ENCODE data around the gene NKX1-1.

NKX1-1 gene

DNA sequence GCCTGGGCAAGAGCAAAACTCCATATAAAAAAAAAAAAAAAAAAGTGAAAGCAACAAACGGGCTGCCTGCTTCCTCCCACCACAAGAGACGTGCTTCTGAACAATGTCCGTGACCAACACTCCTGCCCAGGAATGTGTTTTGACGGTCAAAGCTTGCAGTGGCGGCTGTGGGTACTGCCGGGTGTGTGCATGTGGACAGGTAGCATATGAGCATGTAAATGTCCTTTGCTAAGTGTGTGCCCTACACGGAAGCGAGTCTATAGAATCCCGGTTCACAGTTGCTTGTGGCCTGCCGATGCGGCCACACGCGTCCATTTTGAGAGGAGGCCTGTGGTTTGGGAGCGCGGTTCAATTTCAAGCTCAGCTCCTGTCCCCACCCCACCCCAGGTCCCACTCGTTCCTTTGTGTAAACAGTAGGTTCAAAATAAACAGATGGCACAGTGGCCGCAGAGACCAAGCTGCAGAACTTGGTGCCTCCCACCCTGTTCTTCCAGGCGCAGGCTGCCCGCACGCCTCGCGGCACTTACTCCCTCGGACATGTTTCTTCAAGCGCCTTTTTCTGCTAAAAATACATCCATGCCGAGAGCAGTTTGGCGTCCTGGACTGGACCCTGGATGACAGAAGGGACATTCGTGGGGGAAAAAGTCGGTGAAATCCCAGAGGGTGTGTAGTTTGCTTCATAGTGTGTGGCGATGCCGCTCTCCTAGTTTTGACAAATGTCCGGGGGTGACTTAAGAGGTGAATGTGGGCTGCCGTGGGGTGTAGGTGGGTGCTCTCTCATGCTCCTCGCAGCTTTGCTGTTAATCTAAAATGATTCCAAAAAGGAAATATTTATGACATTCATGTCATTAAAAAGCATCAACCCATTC is 11.5 kb upstream of the NKX1-1 start:
- FAIRE-seq (no peak), DNase-seq (ENCODE audit: insufficient read length, low spot score) (no peak)
- no peak for TF ChIP-seq SPI1 (IDR thresholded peaks at IDR 0.05; ENCODE audit: low read depth, low read length)
- no peak for TF ChIP-seq TAF1 (IDR thresholded peaks at IDR 0.05; ENCODE audit: low read depth, low read length)
- no peak for TF ChIP-seq POLR2AphosphoS5 (IDR thresholded peaks at IDR 0.05; ENCODE audit: low read depth, low read length)
- no peak for TF ChIP-seq POLR2A (IDR thresholded peaks at IDR 0.05; ENCODE audit: low read depth, low read length)

DNA sequence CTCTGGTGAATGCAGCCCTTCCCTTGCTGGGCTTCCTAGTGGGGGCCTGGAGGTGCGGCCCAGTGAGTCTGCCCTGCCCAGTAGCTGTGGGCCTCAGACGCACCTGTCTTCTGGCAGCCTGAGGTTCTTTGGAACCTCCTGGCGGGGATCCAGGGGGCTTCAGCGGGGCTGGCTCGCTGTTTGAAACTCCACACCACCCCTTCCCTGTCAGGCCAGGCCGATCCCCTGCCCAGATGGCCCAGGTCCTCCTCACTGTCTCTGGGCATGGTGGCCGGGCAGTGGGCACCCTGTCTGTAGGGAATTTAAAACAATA is 10.7 kb upstream of the NKX1-1 start:
- no peak for TF ChIP-seq POLR2AphosphoS5 (IDR thresholded peaks at IDR 0.05; ENCODE audit: low read depth, low read length)
- no peak for TF ChIP-seq TAF1 (IDR thresholded peaks at IDR 0.05; ENCODE audit: low read depth, low read length)
- no peak for FAIRE-seq

DNA sequence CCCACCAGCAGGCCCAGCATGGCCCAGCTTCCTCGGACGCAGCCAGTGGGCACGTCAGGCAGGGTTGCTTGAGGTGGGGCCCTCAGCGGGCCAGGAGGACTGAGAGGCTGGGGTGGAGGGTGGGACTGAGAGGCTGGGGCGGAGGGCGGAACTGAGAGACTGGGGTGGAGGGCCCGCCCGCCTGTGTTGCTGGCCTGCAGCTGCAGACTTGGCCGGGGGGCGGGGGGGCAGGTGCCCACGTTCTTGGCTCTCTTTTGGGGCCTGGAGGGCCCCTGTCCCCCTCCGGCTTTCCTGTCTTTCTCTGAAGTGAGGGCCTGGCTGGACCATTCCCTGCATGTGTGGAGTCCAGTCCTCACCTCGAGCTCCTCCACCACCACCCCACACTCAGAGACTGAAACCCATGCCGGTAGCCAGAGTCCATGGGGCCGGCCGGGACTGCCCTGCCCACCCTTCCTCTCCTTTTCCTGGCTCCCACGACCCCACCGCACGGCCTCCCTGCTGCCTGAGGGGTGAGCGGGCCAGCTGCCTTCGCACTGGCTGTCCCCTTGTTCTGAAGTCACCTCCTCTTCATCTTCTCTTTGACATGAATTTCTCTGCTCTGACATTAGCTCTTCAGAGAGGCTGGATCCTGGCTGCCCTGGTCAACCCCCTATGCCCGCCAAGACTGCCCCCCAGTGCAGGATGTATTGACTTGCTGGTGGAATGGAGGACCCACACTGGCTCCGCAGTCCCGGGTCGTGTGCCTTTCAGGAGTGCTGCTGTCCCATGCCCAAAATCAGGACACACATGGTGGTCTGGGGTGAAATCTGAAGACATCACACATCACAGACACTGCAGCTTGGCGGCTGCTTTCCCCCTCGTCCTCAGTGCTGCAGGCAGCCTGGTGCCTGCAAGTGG is 10.1 kb upstream of the NKX1-1 start:
- TF ChIP-seq POU2F2 (IDR thresholded peaks at IDR 0.05; ENCODE audit: low read depth, low read length) (no peak), SPI1 (IDR thresholded peaks at IDR 0.05; ENCODE audit: low read depth, low read length) (no peak), TAF1 (IDR thresholded peaks at IDR 0.05; ENCODE audit: low read depth, low read length) (no peak), POLR2AphosphoS5 (IDR thresholded peaks at IDR 0.05; ENCODE audit: low read depth, low read length) (no peak), POLR2A (IDR thresholded peaks at IDR 0.05; ENCODE audit: low read depth, low read length) (no peak), PAX5 (IDR thresholded peaks at IDR 0.05; ENCODE audit: insufficient read depth, low read length, severe bottlenecking) (no peak)
- no peak for DNase-seq (ENCODE audit: insufficient read length, low spot score)
- no peak for FAIRE-seq

More for the DNA sequence above, 10.7 kb upstream of the NKX1-1 start:
- DNase-seq (ENCODE audit: insufficient read length, low spot score): no peak

DNA sequence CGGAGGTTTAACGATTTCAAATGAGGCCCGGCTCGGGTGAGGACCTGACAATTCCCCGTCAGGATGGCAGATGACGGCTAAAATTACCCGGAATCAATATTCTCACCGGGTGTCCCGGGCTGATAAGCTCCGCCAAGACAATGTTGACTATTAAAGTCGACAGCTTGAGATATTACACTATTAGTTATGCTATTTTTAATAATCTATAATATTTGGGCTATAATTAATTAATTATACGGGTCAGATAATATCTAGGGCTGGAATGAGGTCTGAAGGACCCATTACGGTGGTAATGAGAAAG is 9.4 kb upstream of the NKX1-1 start:
- no peak for FAIRE-seq
- no peak for DNase-seq (ENCODE audit: insufficient read length, low spot score)

DNA sequence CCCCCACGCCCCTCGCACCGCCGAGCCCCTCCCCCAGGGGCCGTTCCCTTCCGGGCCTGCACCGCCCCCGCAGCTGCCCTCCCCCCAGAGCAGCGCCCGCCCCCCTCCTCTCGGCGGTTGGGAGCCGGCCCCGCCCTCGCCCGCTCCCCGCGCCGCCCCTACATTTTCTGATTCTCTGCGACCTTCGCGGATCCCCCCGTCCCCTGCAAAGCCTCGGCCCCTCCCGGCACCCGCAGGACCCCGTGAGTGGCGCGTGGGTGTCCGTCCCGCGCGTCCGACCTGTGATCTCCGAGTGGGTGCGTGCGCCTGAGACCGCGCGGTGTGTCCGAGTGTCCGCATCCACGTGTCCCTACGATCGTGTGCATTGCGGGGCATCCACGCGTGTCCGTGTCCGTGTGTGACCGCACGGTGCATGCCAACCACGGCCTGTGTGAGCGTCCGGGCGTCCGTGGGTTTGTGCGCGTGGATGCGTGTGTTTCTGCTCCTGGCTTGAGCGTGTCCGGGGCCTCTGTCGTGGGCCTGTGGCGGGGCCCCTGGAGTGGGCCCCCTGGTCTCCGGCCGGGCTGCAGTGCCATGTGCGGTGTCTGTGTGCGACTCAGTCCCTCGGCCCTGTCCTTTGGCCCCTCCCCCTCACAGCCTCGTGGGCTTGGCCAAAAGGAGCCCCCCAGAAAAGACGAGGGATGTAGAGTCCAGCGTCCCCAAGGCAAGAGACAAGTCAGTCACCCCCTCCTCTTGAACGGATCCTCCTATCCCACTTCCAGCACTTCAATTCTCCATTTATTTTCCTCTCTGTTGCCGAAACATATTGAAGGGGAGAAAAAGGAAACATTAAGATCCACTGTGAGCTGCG is 8.8 kb upstream of the NKX1-1 start:
- FAIRE-seq (no peak), DNase-seq (ENCODE audit: insufficient read length, low spot score) (no peak)
- no peak for TF ChIP-seq POLR2A (IDR thresholded peaks at IDR 0.05; ENCODE audit: low read depth, low read length)
- no peak for TF ChIP-seq SPI1 (IDR thresholded peaks at IDR 0.05; ENCODE audit: low read depth, low read length)
- no peak for TF ChIP-seq TAF1 (IDR thresholded peaks at IDR 0.05; ENCODE audit: low read depth, low read length)
- no peak for TF ChIP-seq PAX5 (IDR thresholded peaks at IDR 0.05; ENCODE audit: insufficient read depth, low read length, severe bottlenecking)
- no peak for TF ChIP-seq POLR2AphosphoS5 (IDR thresholded peaks at IDR 0.05; ENCODE audit: low read depth, low read length)
- no peak for TF ChIP-seq POU2F2 (IDR thresholded peaks at IDR 0.05; ENCODE audit: low read depth, low read length)

More for the DNA sequence above, 9.4 kb upstream of the NKX1-1 start:
- TF ChIP-seq SPI1 (IDR thresholded peaks at IDR 0.05; ENCODE audit: low read depth, low read length) (no peak), POU2F2 (IDR thresholded peaks at IDR 0.05; ENCODE audit: low read depth, low read length) (no peak), POLR2AphosphoS5 (IDR thresholded peaks at IDR 0.05; ENCODE audit: low read depth, low read length) (no peak), POLR2A (IDR thresholded peaks at IDR 0.05; ENCODE audit: low read depth, low read length) (no peak), PAX5 (IDR thresholded peaks at IDR 0.05; ENCODE audit: insufficient read depth, low read length, severe bottlenecking) (no peak), TAF1 (IDR thresholded peaks at IDR 0.05; ENCODE audit: low read depth, low read length) (no peak)

DNA sequence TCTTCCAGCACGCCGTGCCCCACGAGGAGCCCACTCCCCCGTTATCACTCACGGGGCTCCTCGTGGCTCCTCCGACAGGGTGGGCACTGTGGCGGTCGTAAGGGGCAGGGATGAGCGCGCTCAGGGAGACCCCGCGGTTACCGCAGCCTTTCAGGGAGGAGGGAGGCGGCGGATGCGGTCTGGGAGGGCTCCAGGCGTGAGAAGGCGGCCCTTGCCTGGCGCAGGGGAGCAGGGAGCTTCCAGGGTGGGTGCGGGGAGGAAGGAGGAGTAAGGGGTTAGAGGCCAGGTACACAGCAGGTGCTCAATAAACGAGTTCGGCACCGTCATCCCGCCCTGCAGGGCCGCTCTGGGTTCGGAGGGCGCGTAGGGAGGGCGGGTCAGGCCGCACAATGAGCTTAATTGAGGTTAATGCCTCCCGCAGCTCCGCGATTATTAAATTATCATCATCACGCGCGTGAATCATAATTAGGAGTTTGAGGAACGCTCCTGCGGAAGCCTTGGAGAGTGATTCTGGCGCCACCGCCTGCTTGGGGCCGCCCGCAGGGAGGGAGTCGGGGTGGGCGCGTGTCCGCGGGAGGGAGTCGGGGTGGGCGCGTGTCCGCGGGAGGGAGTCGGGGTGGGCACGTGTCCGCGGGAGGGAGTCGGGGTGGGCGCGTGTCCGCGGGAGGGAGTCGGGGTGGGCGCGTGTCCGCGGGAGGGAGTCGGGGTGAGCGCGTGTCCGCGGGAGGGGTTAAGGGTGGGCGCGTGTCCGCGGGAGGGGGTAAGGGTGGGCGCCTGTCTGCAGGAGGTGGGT is 7.6 kb upstream of the NKX1-1 start:
- FAIRE-seq: no peak
- no peak for DNase-seq (ENCODE audit: insufficient read length, low spot score)
- no peak for TF ChIP-seq POLR2A (IDR thresholded peaks at IDR 0.05; ENCODE audit: low read depth, low read length)
- TF ChIP-seq SPI1 (IDR thresholded peaks at IDR 0.05; ENCODE audit: low read depth, low read length): no peak
- no peak for TF ChIP-seq POU2F2 (IDR thresholded peaks at IDR 0.05; ENCODE audit: low read depth, low read length)
- TF ChIP-seq TAF1 (IDR thresholded peaks at IDR 0.05; ENCODE audit: low read depth, low read length): no peak
- TF ChIP-seq PAX5 (IDR thresholded peaks at IDR 0.05; ENCODE audit: insufficient read depth, low read length, severe bottlenecking): no peak
- TF ChIP-seq POLR2AphosphoS5 (IDR thresholded peaks at IDR 0.05; ENCODE audit: low read depth, low read length): no peak

DNA sequence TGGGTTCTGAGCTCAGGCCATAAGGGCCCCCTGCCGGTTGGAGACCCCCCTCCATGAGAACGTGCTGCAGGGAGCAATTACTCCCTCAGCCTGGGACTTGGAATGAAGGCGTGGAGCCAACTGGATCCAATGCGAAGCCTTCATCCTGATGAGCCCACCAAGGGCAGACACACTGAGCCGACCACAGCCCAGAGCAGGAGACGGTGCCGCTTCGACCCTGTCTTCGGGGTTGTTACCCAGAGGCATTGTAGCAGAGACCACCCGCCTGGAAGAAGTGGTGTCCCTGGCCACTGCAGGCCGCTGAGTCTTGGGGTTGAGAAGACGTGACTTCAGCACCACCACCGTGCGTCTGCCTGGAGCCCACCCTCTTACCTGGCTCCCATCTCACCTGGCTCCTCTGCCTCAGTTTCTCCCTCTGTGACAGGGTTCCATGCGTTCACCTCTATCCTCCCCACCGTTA is 7.0 kb upstream of the NKX1-1 start:
- FAIRE-seq (no peak), DNase-seq (ENCODE audit: insufficient read length, low spot score) (no peak)
- TF ChIP-seq POLR2A (IDR thresholded peaks at IDR 0.05; ENCODE audit: low read depth, low read length): no peak
- no peak for TF ChIP-seq POU2F2 (IDR thresholded peaks at IDR 0.05; ENCODE audit: low read depth, low read length)
- no peak for TF ChIP-seq POLR2AphosphoS5 (IDR thresholded peaks at IDR 0.05; ENCODE audit: low read depth, low read length)
- TF ChIP-seq SPI1 (IDR thresholded peaks at IDR 0.05; ENCODE audit: low read depth, low read length): no peak

DNA sequence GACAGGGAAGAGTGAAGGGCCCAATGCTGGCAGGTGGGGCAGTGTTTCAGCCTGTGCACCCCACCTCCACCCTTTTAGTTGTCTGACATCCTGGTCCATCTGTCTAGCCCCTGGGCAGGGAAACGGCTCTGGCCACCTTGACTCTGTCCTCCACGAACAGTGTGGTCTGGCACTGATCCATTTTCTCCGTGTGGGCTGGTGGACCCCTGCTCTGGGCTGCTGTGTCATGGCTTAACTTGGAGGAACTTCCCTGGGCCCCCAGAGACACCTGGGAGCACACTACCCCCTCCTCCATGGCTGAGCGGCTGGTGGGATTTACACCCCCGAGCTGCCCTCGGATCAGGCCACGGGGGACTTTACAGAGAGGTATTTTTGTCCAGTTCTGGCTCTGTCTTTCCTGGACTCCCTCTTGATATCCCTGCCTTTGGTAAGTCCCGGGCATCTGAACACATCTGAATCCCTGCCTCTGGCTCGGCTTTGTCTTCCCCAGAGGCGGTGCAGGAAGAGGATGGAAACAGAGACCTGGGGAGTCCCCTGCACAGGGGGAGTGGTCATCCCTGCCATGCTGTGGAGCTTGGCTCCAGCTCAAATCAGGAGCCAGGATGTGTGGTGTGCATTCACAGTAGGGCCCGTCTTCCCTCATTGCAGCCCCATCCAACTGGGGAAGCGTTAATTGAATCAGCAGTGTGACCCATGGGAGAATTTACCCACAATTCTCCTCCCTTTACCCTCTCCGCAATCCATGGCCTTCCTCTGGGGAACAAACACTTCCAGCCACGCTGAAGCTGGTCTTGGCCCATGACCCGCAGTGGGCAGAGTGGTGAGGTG is 6.3 kb upstream of the NKX1-1 start:
- FAIRE-seq: no peak
- no peak for DNase-seq (ENCODE audit: insufficient read length, low spot score)
- TF ChIP-seq TAF1 (IDR thresholded peaks at IDR 0.05; ENCODE audit: low read depth, low read length): no peak
- no peak for TF ChIP-seq SPI1 (IDR thresholded peaks at IDR 0.05; ENCODE audit: low read depth, low read length)
- no peak for TF ChIP-seq POLR2AphosphoS5 (IDR thresholded peaks at IDR 0.05; ENCODE audit: low read depth, low read length)
- TF ChIP-seq PAX5 (IDR thresholded peaks at IDR 0.05; ENCODE audit: insufficient read depth, low read length, severe bottlenecking): no peak
- TF ChIP-seq POLR2A (IDR thresholded peaks at IDR 0.05; ENCODE audit: low read depth, low read length): no peak
- no peak for TF ChIP-seq POU2F2 (IDR thresholded peaks at IDR 0.05; ENCODE audit: low read depth, low read length)

Measured in GM12891 (cell line).